ENCODE results near the gene CLN5.
A peak's percentile ranks its signal among the peaks of the same experiment; 100 is the strongest.

The CLN5 gene

DNA sequence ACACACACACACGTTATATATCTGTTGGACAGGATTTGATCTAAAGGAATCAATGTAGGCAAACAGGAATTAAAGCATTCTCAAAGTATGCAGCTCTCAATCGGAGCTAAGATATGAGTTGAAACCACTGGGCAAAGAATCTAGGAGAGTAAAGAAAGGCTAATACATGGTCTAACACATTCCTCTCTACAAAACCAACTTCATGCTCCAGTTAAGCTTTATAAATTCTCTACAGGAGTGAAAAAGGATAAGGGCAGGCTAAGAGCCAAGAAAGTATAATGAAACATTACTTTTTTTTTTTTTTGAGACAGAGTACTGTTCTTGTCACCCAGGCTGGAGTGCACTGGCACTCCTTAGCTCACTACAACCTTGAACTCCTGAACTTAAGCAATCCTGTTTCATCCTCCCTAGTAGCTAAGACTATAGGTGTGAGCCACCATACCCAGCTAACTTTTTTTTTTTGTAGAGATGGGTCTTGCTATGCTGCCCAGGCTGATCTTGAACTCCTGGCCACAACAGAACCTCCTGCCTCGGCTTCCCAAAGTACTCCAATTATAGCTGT lies 24.5 kb downstream of the CLN5 start:
- no peak for DNase-seq
- intact Hi-C loops (cut with DNase I) = no loop called here

DNA sequence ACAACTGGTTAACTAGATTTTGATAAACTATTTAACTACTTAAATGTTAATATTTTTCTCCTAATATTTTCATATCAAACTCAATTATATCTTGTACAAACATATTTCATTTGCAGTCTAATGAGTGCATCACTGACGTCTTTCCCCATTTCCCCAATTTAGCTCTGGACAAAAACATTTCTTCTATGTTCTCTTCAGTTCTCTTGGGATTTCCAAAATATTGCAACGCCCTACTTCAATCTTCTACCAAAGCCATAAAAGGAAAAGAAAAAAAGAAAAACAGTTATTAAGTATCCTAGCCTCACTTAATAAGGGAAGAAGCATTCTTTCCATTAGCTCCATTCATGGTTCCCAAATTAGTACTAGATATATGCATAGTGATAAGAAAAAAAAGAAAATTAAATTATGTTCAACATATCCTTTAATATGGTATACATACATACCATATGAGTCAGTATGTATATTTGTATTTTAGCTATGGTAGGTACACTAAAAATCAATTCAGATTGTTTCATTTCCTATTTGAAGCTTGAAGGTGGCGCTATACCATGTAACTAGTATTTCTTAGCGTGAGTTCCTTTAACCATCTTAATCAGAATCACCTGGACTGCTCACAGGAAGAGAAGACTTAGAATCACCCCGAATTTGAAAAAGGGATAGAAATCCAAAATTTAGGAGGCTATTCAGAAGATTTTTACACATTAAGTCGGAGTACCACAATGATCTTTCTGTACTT lies 25.2 kb downstream of the CLN5 start:
- intact Hi-C loops (cut with DNase I) = no loop called here
- DNase-seq = no peak

DNA sequence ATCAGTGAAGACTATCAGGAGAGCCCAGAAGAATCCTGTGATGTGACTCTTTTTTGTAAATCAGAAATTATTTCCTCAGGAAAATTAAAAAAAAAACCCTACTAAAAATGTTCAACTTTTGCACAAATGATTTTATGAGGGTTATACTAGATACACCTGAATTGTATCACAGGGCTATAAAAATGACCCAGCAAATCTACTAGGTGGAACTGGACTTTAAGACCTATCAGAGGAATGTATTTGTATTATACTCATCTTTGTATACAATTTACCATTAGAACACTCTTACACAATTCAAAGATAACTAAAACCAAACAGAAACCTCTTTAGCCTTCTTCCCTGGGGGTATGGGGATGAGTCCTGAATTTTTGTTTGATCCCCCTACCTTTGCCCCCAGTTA lies 27.9 kb downstream of the CLN5 start:
- DNase-seq = no peak
- intact Hi-C loops (cut with DNase I) = no loop called here

DNA sequence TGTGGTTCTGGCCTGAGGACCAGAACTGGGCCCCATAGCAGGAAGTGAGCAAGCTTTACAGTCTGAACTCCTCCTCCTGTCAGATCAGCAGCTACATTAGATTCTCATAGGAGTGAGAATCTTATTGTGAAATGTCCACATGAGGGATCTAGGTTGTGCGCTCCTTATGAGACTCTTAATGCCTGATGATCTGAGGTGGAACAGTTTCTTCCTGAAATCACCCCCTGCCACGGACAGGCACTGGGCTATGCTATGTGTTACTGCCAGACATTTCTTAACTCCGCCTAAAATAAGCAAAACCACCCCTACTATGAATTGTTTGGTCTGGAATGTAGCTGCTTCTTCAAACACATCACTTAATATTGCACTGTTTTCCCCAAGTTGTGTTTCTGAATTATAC lies 30.5 kb downstream of the CLN5 start:
- no peak for DNase-seq
- intact Hi-C loops (cut with DNase I) = no loop called here

DNA sequence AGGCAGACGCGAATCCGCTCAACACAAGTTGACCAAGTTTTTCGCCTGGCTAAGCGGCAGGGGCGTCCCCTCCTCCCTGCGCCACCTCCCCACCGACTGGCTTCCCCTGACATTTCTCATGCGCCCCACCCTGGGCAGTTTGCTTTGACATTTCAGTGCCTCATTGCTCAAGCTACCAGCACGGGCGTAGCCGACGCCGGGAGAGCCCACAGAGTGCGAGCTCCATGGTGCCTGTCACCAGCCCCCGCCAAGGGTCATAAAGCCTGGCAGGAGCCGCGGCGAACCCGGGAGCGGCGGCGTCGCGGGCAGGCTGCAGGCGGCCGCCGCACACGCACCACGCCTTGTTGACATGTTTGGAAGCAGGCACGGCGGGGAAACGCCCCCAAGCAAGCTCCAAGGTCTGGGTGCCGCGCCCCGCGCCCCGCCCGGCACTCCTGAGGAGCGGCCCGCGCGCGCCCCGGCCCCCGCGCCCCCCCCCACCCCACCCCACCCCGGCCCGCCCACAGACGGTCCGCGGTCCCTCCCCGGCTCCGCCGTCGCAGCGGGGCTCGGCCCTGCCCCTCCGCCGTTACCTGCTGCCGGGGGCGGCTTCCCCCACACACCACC lies 34.5 kb downstream of the CLN5 start:
- intact Hi-C loops (cut with DNase I) = loop anchor here (2.0 to 5.0 kb wide), 2 partner anchors 34 to 301 kb away; partner anchors contain the start of genes CLN5 and MYCBP2
- DNase-seq = peak; percentile 28 to 92 (median 56)

DNA sequence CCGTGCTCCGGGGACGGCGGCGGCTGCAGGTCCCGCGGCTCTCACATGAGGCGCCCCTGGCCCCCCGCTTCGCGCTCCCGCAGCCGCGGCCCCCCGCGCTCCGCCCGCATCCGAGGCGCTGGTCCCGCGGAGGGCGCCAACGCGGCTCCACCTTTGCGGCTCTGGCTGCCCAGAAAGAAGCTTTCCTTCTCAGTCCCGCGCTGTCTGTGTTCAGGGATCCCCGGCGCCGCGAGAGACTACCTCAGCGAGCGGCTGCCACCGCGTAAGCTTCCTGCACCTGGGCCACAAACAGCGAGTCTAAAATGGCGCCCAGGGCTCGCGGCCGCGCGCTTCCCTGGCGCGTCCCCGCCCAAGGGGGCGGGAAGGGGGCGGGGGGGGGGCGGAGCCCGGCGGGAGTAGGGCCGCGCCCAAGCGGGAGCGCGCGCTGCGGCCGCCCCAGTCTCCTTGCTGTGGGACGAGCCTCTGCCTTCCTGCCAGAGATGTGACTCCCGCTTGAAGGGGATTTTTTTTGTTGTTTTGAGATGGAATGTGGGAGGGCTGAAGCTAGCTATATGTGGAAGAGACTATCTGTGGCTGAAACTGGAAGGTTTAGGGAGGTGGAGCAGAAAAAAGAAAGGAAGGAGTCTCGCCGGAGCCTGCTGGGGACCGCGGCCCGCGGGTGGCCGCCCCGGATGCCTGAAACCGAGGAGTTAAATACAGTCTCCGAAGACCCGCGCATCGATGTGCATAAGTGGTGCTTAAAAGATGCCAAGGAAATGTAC lies 35.2 kb downstream of the CLN5 start, which contains the start of gene FBXL3:
TSS of gene FBXL3 (minus strand) at position 299 of the 761 bp plus-strand sequence. CDS start 5,299 bp downstream, outside the sequence.
- intact Hi-C loops (cut with DNase I) = loop anchor here (2.0 to 5.0 kb wide), 2 partner anchors 34 to 300 kb away; partner anchors contain the start of genes CLN5 and MYCBP2
- peak; percentile 71 to 98 (median 84) for DNase-seq

DNA sequence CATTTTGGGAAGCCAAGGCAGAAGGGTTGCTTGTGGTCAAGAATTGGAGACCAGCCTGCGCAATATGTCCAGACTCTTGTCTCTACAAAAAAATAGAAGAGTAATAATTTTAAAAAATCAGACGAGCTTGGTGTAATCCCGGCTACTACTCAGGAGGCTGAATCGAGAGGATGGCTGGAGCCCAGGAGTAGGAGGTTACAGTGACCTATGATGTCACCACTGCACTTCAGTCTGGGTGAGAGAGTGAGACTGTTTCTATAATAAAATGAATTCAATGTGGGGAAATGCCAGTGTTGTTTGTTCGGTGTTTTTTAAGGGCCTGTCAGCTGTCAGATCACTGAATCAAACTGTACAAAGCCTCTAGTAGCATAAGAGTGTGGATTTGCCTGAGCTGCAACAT lies 36.3 kb downstream of the CLN5 start:
- no peak for DNase-seq
- intact Hi-C loops (cut with DNase I) = loop anchor here (5.0 kb wide), 1 partner anchor 299 kb away; the partner anchor contains the start of gene MYCBP2

DNA sequence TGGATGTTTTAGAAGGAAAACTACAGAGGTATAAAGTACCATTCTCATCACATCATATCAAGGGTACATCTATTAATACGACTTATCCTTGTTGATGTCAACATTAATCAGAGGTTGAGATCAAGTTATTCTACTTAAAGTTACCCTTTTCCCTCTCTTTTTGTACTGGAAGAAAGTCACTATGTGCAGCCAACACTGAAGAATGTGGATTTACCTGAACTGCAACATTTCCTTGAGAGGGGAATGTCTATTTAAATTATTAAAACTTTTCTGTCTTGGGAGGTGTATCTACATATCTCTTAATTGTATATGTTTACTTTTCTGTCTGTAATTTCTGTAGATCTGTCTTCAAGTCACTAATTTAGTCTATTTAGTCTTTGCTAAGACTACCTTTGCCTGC lies 37.6 kb downstream of the CLN5 start:
- intact Hi-C loops (cut with DNase I) = loop anchor here (5.0 kb wide), 1 partner anchor 298 kb away; the partner anchor contains the start of gene MYCBP2
- DNase-seq = no peak

DNA sequence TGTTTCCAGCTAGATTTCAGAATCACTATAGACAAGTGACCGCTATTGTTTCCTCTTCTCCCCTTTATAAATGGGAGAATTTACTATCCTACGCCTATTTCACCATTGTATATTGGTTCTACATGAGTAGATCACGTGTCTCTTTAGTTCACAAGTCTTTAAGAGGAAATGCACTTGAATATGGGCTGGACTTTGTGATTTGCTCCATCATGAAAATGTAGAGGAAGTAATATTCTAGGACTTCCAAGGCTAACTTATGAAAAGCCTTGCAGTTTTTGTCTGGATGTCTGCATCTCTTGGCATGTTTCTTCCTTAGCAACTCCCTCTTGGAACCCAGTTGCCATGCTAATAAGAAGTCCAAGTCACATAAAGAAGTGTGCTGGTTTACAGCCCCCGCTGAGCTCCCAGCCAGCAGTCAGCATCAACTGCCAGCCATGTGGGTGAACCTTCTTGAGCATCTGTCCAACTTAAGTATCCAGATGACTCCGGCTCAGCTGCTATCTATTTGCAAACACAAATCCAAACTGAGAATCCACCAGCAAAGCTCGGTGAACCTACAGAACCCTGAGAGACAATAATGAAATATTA lies 39.9 kb downstream of the CLN5 start:
- DNase-seq = peak in 8 of 10 donors; percentile 23 to 93 (median 54)
- intact Hi-C loops (cut with DNase I) = no loop called here

DNA sequence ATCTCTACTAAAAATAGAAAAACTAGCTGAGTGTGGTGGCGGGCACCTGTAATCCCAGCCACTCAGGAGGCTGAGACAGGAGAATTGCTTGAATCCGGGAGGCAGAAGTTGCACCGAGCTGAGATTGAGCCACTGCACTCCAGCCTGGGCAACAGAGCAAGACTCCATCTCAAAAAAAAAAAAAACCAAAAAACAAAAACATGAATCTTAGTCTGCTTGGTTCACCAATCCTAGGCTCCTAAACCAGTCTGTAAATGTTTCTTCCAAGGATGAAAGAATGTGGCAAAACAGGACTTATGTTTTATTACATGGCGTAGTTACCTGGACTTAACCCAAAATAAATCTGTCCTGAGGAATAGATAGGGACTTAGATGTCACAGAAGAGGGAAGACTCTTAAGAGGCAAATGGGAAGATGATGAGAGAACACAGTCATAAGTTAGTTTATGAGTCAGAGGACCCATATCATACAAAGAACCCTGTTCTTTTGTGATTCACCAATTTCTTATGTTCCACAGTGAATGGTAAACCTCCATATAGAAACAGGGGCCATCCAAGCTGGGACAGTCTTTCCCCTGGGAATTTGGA lies 41.9 kb downstream of the CLN5 start:
- DNase-seq = no peak
- intact Hi-C loops (cut with DNase I) = no loop called here

DNA sequence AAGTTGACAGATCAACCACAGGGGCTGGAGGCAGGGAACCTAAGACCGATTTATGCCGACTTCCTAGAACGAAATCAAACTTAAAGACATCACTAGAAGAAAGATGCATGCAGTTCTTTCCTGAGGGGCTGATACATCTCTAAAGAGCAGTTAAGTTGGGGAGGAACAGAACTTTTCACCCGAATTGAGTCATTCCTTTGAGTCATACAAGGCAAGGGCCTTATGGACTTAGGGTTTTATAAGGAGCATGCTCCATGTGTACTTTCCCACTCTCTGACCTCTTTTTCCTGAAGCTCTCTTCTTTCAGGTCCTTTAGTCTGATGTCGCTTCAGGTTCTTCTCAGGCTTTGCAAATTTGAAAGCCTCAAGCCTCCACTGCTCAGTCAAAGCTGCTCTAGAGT lies 43.0 kb downstream of the CLN5 start:
- DNase-seq = no peak
- intact Hi-C loops (cut with DNase I) = no loop called here

DNA sequence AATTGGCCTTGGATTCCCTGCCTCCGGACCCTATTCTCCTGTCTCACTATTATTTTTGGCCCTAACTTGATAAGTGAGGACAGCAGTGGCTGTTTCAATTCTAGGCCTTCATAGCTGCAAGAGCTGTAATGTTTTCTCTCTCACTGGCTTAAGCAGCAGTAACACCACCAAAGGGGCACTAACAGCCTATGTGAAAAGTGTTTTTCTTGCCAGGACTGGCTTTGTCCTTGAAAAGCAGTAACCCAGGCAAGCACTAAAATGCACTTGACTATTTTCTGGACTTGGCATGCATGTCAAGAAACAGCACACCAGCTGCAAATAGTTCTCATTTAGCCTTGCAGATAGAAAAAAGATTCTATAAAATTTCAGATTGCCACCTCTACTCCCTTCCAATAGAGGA lies 44.4 kb downstream of the CLN5 start:
- intact Hi-C loops (cut with DNase I) = no loop called here
- DNase-seq = no peak

DNA sequence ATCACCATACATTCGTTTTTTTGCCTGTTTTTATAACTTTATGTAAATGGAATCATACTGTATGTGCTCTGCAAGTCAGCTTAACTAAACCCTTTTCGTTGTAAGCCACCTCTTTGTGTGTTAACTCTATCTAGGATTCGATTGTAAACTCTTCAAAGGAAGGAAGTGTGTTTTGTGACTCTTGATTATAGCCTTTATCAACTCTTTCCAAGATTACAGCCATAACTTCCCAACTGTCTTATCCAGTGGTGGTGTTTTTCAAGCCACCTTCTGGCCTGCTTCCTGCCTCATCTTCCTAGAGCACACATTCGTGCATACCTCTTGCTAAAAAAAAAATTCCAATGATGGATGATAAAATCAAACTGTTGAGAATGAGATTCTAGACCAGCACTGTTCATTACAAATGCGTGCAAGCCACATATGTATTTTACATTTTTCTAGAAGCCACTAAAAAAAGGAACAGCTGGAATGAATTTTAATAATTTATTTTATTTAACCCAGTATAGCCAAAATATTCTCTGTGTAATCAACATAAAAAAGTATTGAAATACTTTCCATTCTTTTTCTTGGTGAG lies 47.1 kb downstream of the CLN5 start:
- intact Hi-C loops (cut with DNase I) = no loop called here
- DNase-seq = no peak

DNA sequence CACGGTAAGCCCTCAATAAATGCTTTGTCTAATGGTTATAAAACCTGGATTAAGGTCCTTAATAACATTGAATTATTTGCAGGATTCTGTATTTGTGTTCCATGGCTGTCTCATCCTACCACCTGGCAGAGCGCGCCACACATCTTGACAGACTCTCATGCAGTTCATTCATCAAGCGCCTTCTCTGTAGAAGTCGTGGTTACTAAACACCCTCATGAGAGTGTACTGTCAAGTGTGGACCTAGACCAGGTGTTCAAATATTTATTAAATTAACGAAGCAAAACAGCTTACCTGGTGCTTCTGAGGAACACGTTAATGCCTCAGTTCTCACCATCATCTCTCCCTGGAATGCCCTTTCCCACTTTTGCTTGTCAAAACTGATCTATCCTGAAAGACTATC lies 48.2 kb downstream of the CLN5 start:
- intact Hi-C loops (cut with DNase I) = no loop called here
- no peak for DNase-seq

DNA sequence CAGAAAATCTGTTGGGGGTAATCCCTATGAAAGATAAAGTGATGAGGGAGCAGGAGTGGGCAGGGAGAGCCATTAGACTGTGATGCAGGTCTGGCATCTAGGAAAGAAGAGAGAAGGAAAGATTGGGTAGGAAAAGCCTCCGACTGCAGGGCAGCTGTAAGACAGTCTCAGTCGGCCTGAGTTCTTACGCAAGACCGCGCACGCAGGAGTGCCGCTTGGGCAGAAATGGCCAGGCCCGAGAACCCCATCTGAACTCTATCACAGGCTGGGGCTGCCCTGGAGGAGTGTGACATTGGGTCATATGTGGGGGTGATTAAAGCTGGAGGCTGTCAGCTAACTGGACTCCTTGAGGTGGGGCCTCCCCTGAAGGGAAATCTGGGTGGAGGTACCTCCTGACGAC lies 49.0 kb downstream of the CLN5 start:
- intact Hi-C loops (cut with DNase I) = no loop called here
- DNase-seq = peak in 1 of 10 donors; percentile 60

DNA sequence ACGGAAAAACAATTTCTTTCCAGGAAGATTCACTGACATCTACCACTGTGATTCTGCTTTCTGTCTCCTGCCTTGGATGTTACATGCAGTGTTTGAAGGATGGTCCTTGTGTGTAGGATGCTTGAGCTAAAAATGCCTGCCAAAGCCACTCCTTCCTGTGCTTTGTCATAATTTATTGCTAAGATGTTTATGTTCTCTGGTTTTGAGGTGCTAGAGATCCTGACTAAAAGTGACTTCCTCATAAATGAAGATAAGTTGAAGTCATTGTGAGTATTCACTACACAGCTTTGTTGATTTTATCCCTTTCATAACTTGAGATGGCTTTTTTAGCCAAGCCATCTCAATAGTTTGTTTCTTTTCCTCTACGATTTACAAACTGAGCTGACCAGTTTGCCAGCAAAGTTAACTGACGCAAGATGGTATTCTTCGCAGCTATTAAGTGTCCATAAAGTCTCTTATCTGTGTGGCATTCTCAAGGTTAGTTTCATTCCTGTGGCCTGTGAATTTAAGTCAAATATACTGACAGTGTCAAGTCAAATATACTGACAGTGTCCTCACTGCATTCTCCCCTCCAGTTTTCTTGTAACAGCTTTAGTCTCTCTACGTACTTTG lies 50.8 kb downstream of the CLN5 start:
- intact Hi-C loops (cut with DNase I) = no loop called here
- no peak for DNase-seq

DNA sequence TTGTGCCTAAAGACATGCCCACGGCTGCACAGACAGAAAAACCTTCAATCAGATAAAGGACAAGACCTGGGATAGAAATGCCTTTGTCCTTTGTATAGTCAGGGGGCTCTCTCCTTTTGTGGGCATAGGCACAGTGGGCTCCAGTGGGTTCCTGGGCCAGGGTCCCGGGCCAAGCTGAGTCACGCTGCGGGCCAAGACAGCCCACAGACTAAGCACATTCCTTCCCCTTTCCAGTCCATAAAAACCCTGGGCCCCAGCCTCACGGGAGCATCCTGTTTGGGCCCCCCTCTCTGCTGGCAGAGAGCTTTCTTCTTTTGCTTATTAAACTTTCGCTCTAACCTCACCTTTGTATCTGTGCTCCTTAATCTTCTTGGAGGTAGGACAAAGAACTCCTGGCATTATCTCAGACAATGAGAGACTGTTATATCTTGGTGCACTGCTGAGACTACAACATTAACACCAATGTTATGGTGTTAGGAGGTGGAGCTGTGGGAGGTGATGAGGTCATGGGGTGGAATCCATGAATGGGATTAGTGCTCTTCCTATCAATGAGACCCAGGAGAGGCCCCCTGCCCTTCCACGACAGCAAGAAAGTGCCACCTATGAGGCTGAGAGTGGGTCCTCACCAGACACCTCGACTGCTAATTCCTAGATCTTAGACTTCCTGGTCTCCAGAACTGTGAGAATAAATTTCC lies 55.9 kb downstream of the CLN5 start:
- intact Hi-C loops (cut with DNase I) = no loop called here
- DNase-seq = no peak

DNA sequence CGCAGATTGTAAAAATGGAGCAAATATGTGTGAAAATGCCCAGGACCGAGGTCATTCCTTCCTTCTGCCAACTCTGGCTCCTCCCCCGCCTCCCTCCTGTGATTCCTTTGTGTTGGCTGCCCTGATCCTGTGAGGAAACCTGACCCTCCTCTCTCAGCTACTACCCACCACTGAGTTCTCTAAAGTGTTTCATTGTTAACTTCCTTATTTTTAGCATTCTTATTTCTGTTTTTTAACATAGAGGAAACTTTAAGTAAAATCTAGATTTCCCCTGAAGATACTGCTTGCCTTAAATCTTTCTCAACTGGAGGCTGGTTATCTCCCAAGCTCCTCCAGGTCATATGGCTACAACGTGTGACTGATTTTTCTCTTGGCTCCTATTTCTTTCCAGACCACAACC lies 56.8 kb downstream of the CLN5 start:
- intact Hi-C loops (cut with DNase I) = no loop called here
- no peak for DNase-seq

DNA sequence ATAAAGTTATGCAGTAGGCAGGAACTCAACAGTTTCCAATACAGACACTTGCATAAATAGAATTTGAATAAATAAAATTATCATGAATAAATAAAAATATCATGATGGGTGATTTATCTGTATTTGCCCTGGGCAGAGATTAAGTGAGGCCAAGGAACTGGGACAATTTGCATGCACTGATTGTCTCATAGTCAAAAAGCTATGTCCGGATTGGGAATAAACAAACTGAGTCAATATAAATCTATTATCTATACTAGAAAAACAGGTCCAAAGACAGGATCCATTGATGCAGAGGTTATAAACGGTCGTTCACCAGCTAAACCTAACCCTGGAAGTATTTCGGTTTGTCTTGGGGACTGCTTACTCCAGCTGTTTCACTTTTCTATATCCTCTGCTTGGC lies 61.3 kb downstream of the CLN5 start:
- intact Hi-C loops (cut with DNase I) = no loop called here
- no peak for DNase-seq

All from posterior cingulate gyrus (tissue), 11 donors.